Astrocyte of the spinal cord (primary cell): Measurements from ENCODE around the gene SCN2B.

Source experiments
- DNase-seq: peaks from one replicate; pipeline ENCODE4 v3.0.0; 2011; ENCODE audit warnings: low read depth, low spot score
- H3K4me3 ChIP-seq: 2 replicates; pipeline ENCODE4 v1.5.1; 2011; ENCODE audit warnings: low read depth, mild to moderate bottlenecking, low read length, moderate library complexity
- CTCF ChIP-seq: IDR thresholded peaks from 2 replicates; pipeline ENCODE4 v1.5.1; 2012; ENCODE audit warnings: low read depth, mild to moderate bottlenecking, low read length, inconsistent platforms
- in situ Hi-C: cut with HindIII; loops from 2 replicates; pipeline ENCODE4 v1.10.0; 2017; ENCODE audit warnings: low sequenced_read_pairs

SCN2B gene

GRCh38 chr11:118210323-118210722 is 33.9 kb upstream of the SCN2B start:
- in situ Hi-C loops, result no loop called here
- DNase-seq, result no peak
- H3K4me3 ChIP-seq, result no peak overlapping the region
- TF ChIP-seq CTCF, result no peak

- in situ Hi-C loops, result no loop called here
- TF ChIP-seq CTCF, result no peak
- H3K4me3 ChIP-seq, result no peak overlapping the region
- no peak for DNase-seq
These were observed 32.6 kb upstream of the SCN2B start for GRCh38 chr11:118209033-118209432.

GRCh38 chr11:118207079-118207478 is 30.6 kb upstream of the SCN2B start:
- no peak for TF ChIP-seq CTCF
- no peak for DNase-seq
- no peak overlapping the region for H3K4me3 ChIP-seq
- in situ Hi-C loops, result no loop called here

GRCh38 chr11:118206391-118207031 is 30.1 kb upstream of the SCN2B start:
- in situ Hi-C loops, result no loop called here
- H3K4me3 ChIP-seq, result no peak overlapping the region
- DNase-seq, result no peak
- no peak for TF ChIP-seq CTCF

- no peak for DNase-seq
- no peak for TF ChIP-seq CTCF
- in situ Hi-C loops, result no loop called here
- no peak overlapping the region for H3K4me3 ChIP-seq
These were observed 29.4 kb upstream of the SCN2B start for GRCh38 chr11:118205606-118206378.

- no peak overlapping the region for H3K4me3 ChIP-seq
- in situ Hi-C loops, result no loop called here
- TF ChIP-seq CTCF, result no peak
- no peak for DNase-seq
These were observed 26.4 kb upstream of the SCN2B start for GRCh38 chr11:118202599-118203422.
